Transverse colon (tissue), 4 donors: ENCODE results near the gene SERINC5.

Experiments
- EP300 ChIP-seq: sonication (generic); formaldehyde crosslinking; IDR thresholded peaks from one replicate; pipeline ENCODE4 v1.6.1; 2017; ENCODE audit warnings: antibody characterized with exemption, low read depth
- POLR2A ChIP-seq: fragments of 450-650 bp; IDR thresholded peaks from one replicate; pipeline ENCODE4 v1.6.1; 2016; ENCODE audit warnings: antibody characterized with exemption, mild to moderate bottlenecking, moderate library complexity
- POLR2AphosphoS5 ChIP-seq, 3 donors: sonication (generic); formaldehyde crosslinking; IDR thresholded peaks; one replicate each; pipeline ENCODE4 v1.6.1; 2016; ENCODE audit warnings: antibody characterized with exemption in 3 of 3
- TF ChIP-seq, protein P1 (sequence below), 5 experiments: fragments of 200-600 bp in 3 of 5; fragments of 450-650 bp in 2 of 5; sonication (generic) in 3 of 5; IDR thresholded peaks; 1 replicate in 2 of 5; 2 replicates in 3 of 5; pipeline ENCODE4 v1.5.1; 2016 to 2017; ENCODE audit warnings: antibody characterized with exemption in 5 of 5, inconsistent platforms in 3 of 5, mild to moderate bottlenecking in 2 of 5, moderate library complexity in 1 of 5

DNA sequence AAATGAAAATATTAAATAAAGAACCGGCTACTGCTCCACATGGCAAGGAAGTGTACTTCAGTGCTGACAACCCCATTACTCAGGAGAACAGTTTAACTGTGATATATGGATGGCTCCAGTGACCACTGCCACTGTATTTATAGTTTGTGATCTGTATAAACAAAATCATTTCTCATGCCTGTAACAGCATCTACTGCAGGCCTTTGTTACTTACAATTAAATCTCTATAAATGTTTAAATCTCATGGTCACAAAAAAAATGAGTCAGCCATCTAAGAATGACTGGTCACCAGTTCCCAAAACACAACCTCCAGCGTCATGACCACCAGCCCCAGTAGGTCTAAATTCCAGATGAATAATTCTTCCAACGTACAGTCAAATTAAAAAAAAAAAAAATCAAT, 24.6 kb downstream of the SERINC5 start:
- TF ChIP-seq POLR2AphosphoS5 (IDR thresholded peaks at IDR 0.05) (no peak), POLR2A (no peak), EP300 (no peak)
- TF ChIP-seq, protein P1, sequence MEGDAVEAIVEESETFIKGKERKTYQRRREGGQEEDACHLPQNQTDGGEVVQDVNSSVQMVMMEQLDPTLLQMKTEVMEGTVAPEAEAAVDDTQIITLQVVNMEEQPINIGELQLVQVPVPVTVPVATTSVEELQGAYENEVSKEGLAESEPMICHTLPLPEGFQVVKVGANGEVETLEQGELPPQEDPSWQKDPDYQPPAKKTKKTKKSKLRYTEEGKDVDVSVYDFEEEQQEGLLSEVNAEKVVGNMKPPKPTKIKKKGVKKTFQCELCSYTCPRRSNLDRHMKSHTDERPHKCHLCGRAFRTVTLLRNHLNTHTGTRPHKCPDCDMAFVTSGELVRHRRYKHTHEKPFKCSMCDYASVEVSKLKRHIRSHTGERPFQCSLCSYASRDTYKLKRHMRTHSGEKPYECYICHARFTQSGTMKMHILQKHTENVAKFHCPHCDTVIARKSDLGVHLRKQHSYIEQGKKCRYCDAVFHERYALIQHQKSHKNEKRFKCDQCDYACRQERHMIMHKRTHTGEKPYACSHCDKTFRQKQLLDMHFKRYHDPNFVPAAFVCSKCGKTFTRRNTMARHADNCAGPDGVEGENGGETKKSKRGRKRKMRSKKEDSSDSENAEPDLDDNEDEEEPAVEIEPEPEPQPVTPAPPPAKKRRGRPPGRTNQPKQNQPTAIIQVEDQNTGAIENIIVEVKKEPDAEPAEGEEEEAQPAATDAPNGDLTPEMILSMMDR (IDR thresholded peaks at IDR 0.05), result no peak
